Activated CD8-positive, alpha-beta memory T cell treated with anti-CD3 and anti-CD28 coated beads, Interleukin-2, amount 50 U/mL, for 1 hour (primary cell): ENCODE measurements around the gene ESYT1.
A peak's percentile ranks its signal among the peaks of the same experiment; 100 is the strongest.

Experiments
- DNase-seq: peaks from one replicate; pipeline ENCODE4 v3.0.0-alpha.2; 2020; ENCODE audit errors: extremely low read depth

Gene ESYT1

GRCh38 chr12:56188131-56188777, 60.2 kb downstream of the ESYT1 start:
- no peak for DNase-seq

- no peak for DNase-seq
These were observed 60.7 kb downstream of the ESYT1 start for GRCh38 chr12:56188778-56189098.

- peak; percentile 44 for DNase-seq
These were observed 61.2 kb downstream of the ESYT1 start, which contains the start of gene SMARCC2 for GRCh38 chr12:56189099-56189917. Gene SMARCC2 (minus strand): TSS chr12:56189483. CDS start chr12:56189461, 22 bp downstream.

- peak; percentile 18 for DNase-seq
These were observed 62.0 kb downstream of the ESYT1 start for GRCh38 chr12:56189918-56190694.

GRCh38 chr12:56190695-56191155, 62.7 kb downstream of the ESYT1 start:
- DNase-seq = no peak

- DNase-seq = no peak
These were observed 64.5 kb downstream of the ESYT1 start for GRCh38 chr12:56192582-56192981.

- DNase-seq = peak; percentile 56
These were observed 65.0 kb downstream of the ESYT1 start for GRCh38 chr12:56193025-56193578.
